ENCODE data around the gene ENPP6. TPM values are rescaled to one million over a fixed set of nuclear protein-coding genes. Genes with fewer than 3 reads are reported as not detected.

ENPP6 gene
- polyA plus RNA-seq, 1 of the 3 experiments (the other 2 are of a cell fraction): not detected

- Histone ChIP-seq H4K20me1 (ENCODE audit: insufficient read depth) (no peaks in the 10 kb centered on the region), H2AFZ (ENCODE audit: low read depth) (no peak overlapping the region), H3F3A (replicated peaks; ENCODE audit: insufficient read depth) (no peaks in the 10 kb centered on the region), H3K4me1 (ENCODE audit: control insufficient read depth in 1 of 2, insufficient read depth in 2 of 2, low read depth in 1 of 2, low read length in 1 of 2) (peaks cover 0 to 5% of the 10 kb centered on the region in 2 experiments; a peak in 1 of 4 replicates), H3K9ac (no peak overlapping the region), H3K4me3 (ENCODE audit: low read depth in 2 of 2, low read length in 1 of 2) (peak overlapping the region in 1 of 2 experiments; percentile 13; a peak in 1 of 4 replicates), H3K27ac (ENCODE audit: low read depth in 2 of 2, low read length in 1 of 2) (no peak overlapping the region), H3K79me2 (ENCODE audit: insufficient read depth) (no peaks in the 10 kb centered on the region), H3K36me3 (replicated peaks in 1 of 2; ENCODE audit: control insufficient read depth in 1 of 2, insufficient read depth in 2 of 2, low read length in 1 of 2) (no peaks in the 10 kb centered on the region), H3K9me2 (no peaks in the 10 kb centered on the region), H3K9me3 (no peaks in the 10 kb centered on the region), H3K27me3 (ENCODE audit: insufficient read depth) (no peaks in the 10 kb centered on the region), H3K4me2 (no peak overlapping the region)
- peak; percentile 88 for TF ChIP-seq SMC3 (IDR thresholded peaks at IDR 0.05; ENCODE audit: low read depth, low read length)
- TF ChIP-seq GABPA (IDR thresholded peaks at IDR 0.05; ENCODE audit: low read depth): no peak
- no peak for TF ChIP-seq RXRA (IDR thresholded peaks at IDR 0.05; ENCODE audit: borderline replicate concordance, low read depth)
- TF ChIP-seq RAD21 (IDR thresholded peaks at IDR 0.05; ENCODE audit: low read length): peak; percentile 84
- TF ChIP-seq CTCF (IDR thresholded peaks at IDR 0.05): peak; percentile 86
- no peak for TF ChIP-seq TCF12 (IDR thresholded peaks at IDR 0.05)
- no peak for TF ChIP-seq NRF1 (IDR thresholded peaks at IDR 0.05; ENCODE audit: low read depth, low read length)
- TF ChIP-seq, protein P1, sequence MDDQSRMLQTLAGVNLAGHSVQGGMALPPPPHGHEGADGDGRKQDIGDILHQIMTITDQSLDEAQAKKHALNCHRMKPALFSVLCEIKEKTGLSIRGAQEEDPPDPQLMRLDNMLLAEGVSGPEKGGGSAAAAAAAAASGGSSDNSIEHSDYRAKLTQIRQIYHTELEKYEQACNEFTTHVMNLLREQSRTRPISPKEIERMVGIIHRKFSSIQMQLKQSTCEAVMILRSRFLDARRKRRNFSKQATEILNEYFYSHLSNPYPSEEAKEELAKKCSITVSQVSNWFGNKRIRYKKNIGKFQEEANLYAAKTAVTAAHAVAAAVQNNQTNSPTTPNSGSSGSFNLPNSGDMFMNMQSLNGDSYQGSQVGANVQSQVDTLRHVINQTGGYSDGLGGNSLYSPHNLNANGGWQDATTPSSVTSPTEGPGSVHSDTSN (IDR thresholded peaks at IDR 0.05): no peak
- no peak for TF ChIP-seq MEF2A (IDR thresholded peaks at IDR 0.05; ENCODE audit: borderline replicate concordance, low read depth)
- 0 out of 2 replicates have a peak, but pooled peaks have one; percentile 32 for TF ChIP-seq MXI1 (IDR thresholded peaks at IDR 0.05; ENCODE audit: low read depth, low read length)
- CTCF ChIA-PET: interaction anchor here (0.6 to 7.5 kb wide), 48 partner anchors 10 to 700 kb away, joined by 3 to 158 read pairs (median 4); no protein-coding TSS in a partner anchor
- 42% methylated on average over 22 of the region's 33 CpGs for WGBS (ENCODE audit: low lambda C conversion rate)
- DNase-seq: peak; percentile 93
- POLR2A ChIA-PET: no interaction called here
Measured at GRCh38 chr4:184168406-184169019, 49.2 kb downstream of the ENPP6 start.

- Histone ChIP-seq H2AFZ (ENCODE audit: low read depth) (no peak overlapping the region), H3K9me3 (no peaks in the 10 kb centered on the region), H3K9me2 (no peaks in the 10 kb centered on the region), H4K20me1 (ENCODE audit: insufficient read depth) (no peaks in the 10 kb centered on the region), H3F3A (replicated peaks; ENCODE audit: insufficient read depth) (no peaks in the 10 kb centered on the region), H3K27ac (ENCODE audit: low read depth in 2 of 2, low read length in 1 of 2) (no peak overlapping the region), H3K4me2 (no peak overlapping the region), H3K79me2 (ENCODE audit: insufficient read depth) (no peaks in the 10 kb centered on the region), H3K36me3 (replicated peaks in 1 of 2; ENCODE audit: control insufficient read depth in 1 of 2, insufficient read depth in 2 of 2, low read length in 1 of 2) (no peaks in the 10 kb centered on the region), H3K27me3 (ENCODE audit: insufficient read depth) (no peaks in the 10 kb centered on the region), H3K4me3 (ENCODE audit: low read depth in 2 of 2, low read length in 1 of 2) (no peak overlapping the region), H3K4me1 (ENCODE audit: control insufficient read depth in 1 of 2, insufficient read depth in 2 of 2, low read depth in 1 of 2, low read length in 1 of 2) (peaks cover 0 to 5% of the 10 kb centered on the region in 2 experiments; a peak in 1 of 4 replicates), H3K9ac (no peak overlapping the region)
- no peak for DNase-seq
- TF ChIP-seq CTCF (IDR thresholded peaks at IDR 0.05): no peak
- TF ChIP-seq, protein P1 (IDR thresholded peaks at IDR 0.05): no peak
- POLR2A ChIA-PET: no interaction called here
- CTCF ChIA-PET: interaction anchor here (0.6 to 7.5 kb wide), 22 partner anchors 9 to 341 kb away, joined by 3 to 158 read pairs (median 6); no protein-coding TSS in a partner anchor
- WGBS (ENCODE audit: low lambda C conversion rate): 84% methylated on average over 9 of the region's 9 CpGs
Measured at GRCh38 chr4:184167576-184167975, 50.1 kb downstream of the ENPP6 start.

Data from SK-N-SH (cell line).